Neural cell (in vitro differentiated cells): Measurements from ENCODE around the gene S100A8.

ENCODE experiments used
- EP300 ChIP-seq: fragments of 450-650 bp; conservative IDR thresholded peaks from 2 replicates; pipeline ENCODE4 v1.6.1; 2014; ENCODE audit warnings: antibody characterized with exemption, mild to moderate bottlenecking, moderate library complexity; ENCODE audit not compliant: poor library complexity, severe bottlenecking
- TF ChIP-seq, protein P1 (sequence below): fragments of 450-650 bp; IDR thresholded peaks from 2 replicates; pipeline ENCODE4 v1.5.1; 2014; ENCODE audit warnings: antibody characterized with exemption, mild to moderate bottlenecking, moderate library complexity; ENCODE audit not compliant: poor library complexity, severe bottlenecking

DNA sequence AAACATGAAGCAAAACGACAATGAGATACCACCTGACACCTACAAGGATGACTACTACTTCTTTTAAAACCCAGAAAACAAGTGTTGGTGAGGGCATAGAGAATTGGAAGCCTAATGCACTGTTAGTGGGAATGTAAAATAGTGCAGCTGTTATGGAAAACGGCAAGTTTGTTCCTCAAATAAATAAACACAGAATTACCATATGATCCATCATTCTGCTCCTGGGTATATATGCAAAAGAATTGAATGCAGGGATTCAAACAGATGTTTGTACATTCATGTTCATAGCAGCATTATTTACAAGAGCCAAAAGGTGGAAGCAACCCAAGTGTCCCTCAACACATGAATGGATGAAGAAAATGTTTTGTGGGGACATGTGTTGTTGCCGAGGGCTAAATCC lies 1.4 kb upstream of the S100A8 start:
- TF ChIP-seq, protein P1, sequence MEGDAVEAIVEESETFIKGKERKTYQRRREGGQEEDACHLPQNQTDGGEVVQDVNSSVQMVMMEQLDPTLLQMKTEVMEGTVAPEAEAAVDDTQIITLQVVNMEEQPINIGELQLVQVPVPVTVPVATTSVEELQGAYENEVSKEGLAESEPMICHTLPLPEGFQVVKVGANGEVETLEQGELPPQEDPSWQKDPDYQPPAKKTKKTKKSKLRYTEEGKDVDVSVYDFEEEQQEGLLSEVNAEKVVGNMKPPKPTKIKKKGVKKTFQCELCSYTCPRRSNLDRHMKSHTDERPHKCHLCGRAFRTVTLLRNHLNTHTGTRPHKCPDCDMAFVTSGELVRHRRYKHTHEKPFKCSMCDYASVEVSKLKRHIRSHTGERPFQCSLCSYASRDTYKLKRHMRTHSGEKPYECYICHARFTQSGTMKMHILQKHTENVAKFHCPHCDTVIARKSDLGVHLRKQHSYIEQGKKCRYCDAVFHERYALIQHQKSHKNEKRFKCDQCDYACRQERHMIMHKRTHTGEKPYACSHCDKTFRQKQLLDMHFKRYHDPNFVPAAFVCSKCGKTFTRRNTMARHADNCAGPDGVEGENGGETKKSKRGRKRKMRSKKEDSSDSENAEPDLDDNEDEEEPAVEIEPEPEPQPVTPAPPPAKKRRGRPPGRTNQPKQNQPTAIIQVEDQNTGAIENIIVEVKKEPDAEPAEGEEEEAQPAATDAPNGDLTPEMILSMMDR, result no peak
- TF ChIP-seq EP300, result no peak
